GM23338 (cell line): Measurements from ENCODE around the gene MOXD1.

ENCODE experiments used
- CTCF ChIP-seq, 2 experiments: fragments of 200-600 bp in 1 of 2; sonication (generic) in 1 of 2; conservative IDR thresholded peaks; 2 replicates each; pipeline versions ENCODE4 v1.5.1 to v1.6.1; 2016 to 2017; ENCODE audit warnings: antibody characterized with exemption in 2 of 2, low read depth in 2 of 2, mild to moderate bottlenecking in 2 of 2, moderate library complexity in 1 of 2
- ETS1 ChIP-seq: IDR thresholded peaks from 2 replicates; pipeline ENCODE4 v1.6.1; 2016; ENCODE audit warnings: antibody characterized with exemption
- EZH2 ChIP-seq: fragments of 200-600 bp; sonication (generic); IDR thresholded peaks from one replicate; pipeline ENCODE4 v1.8.0; 2017; ENCODE audit warnings: antibody characterized with exemption, mild to moderate bottlenecking, low read depth; ENCODE audit not compliant: unreplicated experiment
- EZH2phosphoT487 ChIP-seq: fragments of 200-600 bp; sonication (generic); IDR thresholded peaks from one replicate; pipeline ENCODE4 v1.8.1; 2018; ENCODE audit warnings: antibody characterized with exemption; ENCODE audit not compliant: unreplicated experiment
- NANOG ChIP-seq: IDR thresholded peaks from 2 replicates; pipeline ENCODE4 v1.6.1; 2016; ENCODE audit warnings: antibody characterized with exemption, borderline replicate concordance
- POLR2AphosphoS5 ChIP-seq: IDR thresholded peaks from 2 replicates; pipeline ENCODE4 v1.6.1; 2016; ENCODE audit warnings: antibody characterized with exemption, low read depth
- REST ChIP-seq: IDR thresholded peaks from one replicate; pipeline ENCODE4 v1.6.1; 2018; ENCODE audit warnings: antibody characterized with exemption; ENCODE audit not compliant: unreplicated experiment
- ZNF331 ChIP-seq: fragments of 250-450 bp; sonication (Bioruptor Pico); IDR thresholded peaks from 2 replicates; pipeline ENCODE4 v1.5.0; 2020; ENCODE audit warnings: low read depth, mild to moderate bottlenecking, moderate library complexity

GRCh38 chr6:132270726-132271402 is 130.4 kb downstream of the MOXD1 start:
- TF ChIP-seq CTCF (conservative IDR thresholded peaks at IDR 0.05; ENCODE audit: low read depth in 2 of 2) = no peak
- TF ChIP-seq ETS1 = no peak
- no peak for TF ChIP-seq REST
- TF ChIP-seq EZH2phosphoT487 = no peak
- TF ChIP-seq EZH2 = no peak
- no peak for TF ChIP-seq POLR2AphosphoS5
- no peak for TF ChIP-seq ZNF331 (CRISPR knock-in tag)
- TF ChIP-seq NANOG = no peak
